ENCODE results near the gene KDM4C.

The KDM4C gene

DNA sequence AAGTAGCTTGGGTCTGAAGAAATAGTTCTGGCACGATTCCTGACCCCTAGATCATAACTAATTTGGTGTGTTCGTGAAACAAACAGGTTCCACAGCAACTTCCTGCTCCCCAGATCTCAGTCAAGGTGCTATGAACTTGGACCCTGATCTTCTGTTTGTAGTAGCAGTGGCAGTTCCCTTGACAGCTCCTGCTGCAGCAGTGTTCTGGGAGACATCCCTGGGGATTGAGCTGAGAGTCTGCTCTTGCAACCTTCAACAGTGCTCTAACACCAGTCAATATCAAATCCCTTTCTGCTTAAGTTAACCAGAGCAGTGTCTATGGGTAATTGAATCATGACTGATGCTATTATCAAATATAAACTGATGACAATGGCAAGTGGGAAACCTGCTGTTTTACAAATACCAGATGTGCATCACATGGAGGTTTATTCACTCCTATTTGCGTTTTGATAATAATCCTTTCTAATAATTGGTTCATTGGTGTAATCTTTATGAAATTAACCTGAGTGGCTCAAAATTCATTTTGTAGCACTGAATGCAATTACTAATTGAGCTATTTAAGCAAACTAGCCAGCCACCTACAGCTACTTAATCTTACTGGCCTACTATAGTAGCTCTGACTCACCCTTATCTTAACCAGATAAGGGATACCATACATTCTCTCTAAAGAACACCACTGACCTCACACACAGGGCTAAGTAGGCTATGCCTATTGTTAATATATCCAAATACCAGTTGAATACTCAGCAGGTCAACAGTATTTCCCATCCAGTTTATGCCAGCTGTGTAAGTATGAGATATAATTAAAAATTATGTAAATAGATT, 21.9 kb downstream of the KDM4C start:
- TF ChIP-seq, protein P1, sequence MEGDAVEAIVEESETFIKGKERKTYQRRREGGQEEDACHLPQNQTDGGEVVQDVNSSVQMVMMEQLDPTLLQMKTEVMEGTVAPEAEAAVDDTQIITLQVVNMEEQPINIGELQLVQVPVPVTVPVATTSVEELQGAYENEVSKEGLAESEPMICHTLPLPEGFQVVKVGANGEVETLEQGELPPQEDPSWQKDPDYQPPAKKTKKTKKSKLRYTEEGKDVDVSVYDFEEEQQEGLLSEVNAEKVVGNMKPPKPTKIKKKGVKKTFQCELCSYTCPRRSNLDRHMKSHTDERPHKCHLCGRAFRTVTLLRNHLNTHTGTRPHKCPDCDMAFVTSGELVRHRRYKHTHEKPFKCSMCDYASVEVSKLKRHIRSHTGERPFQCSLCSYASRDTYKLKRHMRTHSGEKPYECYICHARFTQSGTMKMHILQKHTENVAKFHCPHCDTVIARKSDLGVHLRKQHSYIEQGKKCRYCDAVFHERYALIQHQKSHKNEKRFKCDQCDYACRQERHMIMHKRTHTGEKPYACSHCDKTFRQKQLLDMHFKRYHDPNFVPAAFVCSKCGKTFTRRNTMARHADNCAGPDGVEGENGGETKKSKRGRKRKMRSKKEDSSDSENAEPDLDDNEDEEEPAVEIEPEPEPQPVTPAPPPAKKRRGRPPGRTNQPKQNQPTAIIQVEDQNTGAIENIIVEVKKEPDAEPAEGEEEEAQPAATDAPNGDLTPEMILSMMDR (IDR thresholded peaks at IDR 0.05; ENCODE audit: control insufficient read depth, extremely low read depth, insufficient read depth), result no peak
- H3K4me3 ChIP-seq (ENCODE audit: low read depth, low read length), result no peak overlapping the region
- DNase-seq (ENCODE audit: low read depth), result no peak

DNA sequence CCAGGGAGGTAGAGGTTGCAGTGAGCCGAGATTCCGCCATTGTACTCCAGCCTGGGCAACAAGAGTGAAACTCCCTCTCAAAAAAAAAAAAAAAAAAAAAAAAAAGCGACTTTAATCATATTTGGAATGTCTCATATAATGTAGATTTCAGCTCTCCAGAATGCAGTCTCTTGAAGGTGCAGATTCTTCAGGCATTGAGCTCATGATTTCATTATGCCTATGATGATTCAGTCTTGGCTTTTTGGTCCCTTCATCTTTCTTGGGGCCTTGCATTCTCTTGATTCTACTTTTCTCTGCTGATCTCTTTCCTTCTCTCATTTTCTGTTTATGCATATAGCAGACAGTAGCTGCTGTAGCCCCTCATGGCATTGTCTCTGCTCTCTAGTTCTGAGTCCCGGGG, 22.9 kb downstream of the KDM4C start:
- TF ChIP-seq, protein P1 (IDR thresholded peaks at IDR 0.05; ENCODE audit: control insufficient read depth, extremely low read depth, insufficient read depth), result no peak
- DNase-seq (ENCODE audit: low read depth), result no peak
- H3K4me3 ChIP-seq (ENCODE audit: low read depth, low read length), result no peak overlapping the region

DNA sequence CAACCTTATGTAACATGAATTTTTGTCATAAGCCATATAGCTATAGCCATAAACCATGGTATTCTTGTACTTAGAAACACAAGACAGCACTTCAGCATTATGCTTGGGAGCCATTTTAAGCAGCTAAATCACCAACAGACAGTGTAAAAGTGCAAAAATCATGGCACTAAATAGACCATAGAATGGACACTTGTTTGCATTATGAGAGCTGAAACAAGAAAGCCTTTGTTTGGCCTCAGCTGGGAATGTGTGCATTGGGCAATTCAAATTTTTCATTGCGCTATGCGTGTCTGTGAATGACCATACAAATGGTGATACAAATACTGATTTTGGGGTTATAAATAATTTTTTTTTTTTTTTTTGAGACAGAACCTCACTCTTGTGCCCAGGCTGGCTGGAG, 23.7 kb downstream of the KDM4C start:
- TF ChIP-seq, protein P1 (IDR thresholded peaks at IDR 0.05; ENCODE audit: control insufficient read depth, extremely low read depth, insufficient read depth), result no peak
- H3K4me3 ChIP-seq (ENCODE audit: low read depth, low read length), result no peak overlapping the region
- DNase-seq (ENCODE audit: low read depth), result no peak

DNA sequence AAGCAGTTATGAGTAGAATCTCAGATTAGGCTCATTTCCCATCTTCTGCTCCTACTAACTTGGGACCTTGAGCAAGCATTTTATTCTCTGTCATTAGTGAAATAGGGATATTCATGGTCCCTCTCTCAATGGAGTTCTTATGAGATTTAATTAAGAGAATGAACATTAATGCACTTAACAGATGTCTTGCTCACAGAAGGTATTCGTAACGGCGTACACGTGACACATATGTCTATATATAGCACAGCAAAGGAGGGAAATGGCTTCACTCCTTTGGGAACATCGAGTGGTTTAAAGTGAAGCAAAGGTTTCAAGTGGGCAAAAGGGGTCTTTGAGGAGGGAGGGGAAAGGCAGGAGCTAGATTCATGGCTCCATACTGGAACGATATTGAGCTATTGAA, 24.6 kb downstream of the KDM4C start:
- TF ChIP-seq, protein P1 (IDR thresholded peaks at IDR 0.05; ENCODE audit: control insufficient read depth, extremely low read depth, insufficient read depth), result no peak
- no peak for DNase-seq (ENCODE audit: low read depth)
- H3K4me3 ChIP-seq (ENCODE audit: low read depth, low read length), result no peak overlapping the region

DNA sequence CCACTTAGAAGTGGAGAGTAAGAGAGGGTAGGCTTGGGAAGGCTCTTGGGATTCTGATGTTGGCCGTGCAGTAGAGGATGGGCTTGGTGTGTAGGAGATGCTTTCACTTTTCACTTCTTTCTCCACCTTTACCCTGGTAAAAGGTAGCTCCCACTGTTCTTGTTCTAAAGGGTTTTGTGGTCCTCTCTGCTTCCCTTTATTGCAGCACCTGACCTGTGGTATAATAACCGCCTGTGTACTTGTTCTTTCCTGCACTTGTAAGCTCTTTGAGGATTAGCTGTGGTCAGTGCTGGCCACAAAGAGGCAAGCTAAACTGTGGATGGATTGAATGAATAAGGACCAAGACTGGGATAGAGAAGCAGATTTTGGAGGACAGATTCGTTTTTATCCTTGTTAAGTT, 25.2 kb downstream of the KDM4C start:
- TF ChIP-seq, protein P1 (IDR thresholded peaks at IDR 0.05; ENCODE audit: control insufficient read depth, extremely low read depth, insufficient read depth), result no peak
- no peak for DNase-seq (ENCODE audit: low read depth)
- H3K4me3 ChIP-seq (ENCODE audit: low read depth, low read length), result no peak overlapping the region

DNA sequence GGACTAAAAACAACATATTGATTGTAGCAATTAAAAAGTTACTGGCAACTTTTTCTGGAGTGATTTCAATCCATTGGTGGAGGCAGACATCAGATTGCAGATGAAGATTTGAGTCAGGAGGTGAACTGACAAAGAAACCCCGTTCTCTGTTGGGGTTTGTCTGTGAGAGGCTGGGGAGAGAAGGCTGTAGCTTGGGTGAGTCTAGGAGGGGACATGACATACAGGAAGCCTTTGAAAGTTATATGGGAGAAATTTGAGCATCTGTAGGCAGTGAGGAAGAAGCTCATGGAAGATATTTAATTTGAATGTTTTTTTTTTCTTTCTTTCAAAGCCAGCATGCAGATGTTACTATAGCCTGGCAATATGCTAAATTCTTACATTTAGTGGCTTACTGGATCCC, 26.0 kb downstream of the KDM4C start:
- no peak overlapping the region for H3K4me3 ChIP-seq (ENCODE audit: low read depth, low read length)
- DNase-seq (ENCODE audit: low read depth), result no peak
- TF ChIP-seq, protein P1 (IDR thresholded peaks at IDR 0.05; ENCODE audit: control insufficient read depth, extremely low read depth, insufficient read depth), result no peak

DNA sequence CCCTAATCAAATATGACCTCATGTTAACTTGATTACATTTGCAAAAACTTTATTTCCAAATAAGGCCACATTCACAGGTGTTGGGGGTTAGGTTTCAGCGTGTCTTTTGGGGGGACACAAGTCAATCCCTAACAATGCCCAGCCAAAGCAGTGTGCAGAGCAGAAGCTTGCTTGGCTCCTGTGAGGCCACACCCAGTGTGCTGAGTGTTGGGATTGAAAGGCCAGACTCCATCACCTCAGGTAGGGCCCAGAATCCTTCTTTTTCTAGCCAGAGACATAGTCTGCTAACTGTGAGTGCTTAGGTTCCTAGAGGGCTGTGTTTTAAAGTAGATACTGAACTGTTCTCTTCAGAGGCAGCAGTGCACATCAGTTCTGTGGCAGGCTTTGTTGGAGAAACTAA, 27.9 kb downstream of the KDM4C start:
- DNase-seq (ENCODE audit: low read depth), result no peak
- TF ChIP-seq, protein P1 (IDR thresholded peaks at IDR 0.05; ENCODE audit: control insufficient read depth, extremely low read depth, insufficient read depth), result no peak
- no peak overlapping the region for H3K4me3 ChIP-seq (ENCODE audit: low read depth, low read length)

Measured in LNCaP clone FGC (cell line).